Activated naive CD4-positive, alpha-beta T cell treated with anti-CD3 and anti-CD28 coated beads, Interleukin-2, amount 50 U/mL, for 24 hours (primary cell): ENCODE data around the gene FBXO10.
A peak's percentile ranks its signal among the peaks of the same experiment; 100 is the strongest.
"Not testable (repeated sequence)": the region's sequence is repeated elsewhere in the genome, so short reads cannot be mapped to it uniquely, and the experiment has no call there.

ENCODE experiments used
- H3K27ac Mint-ChIP-seq: one replicate; pipeline ENCODE4 v1.8.0; 2021; ENCODE audit warnings: mild to moderate bottlenecking, mixed read lengths
- H3K27me3 Mint-ChIP-seq: one replicate; pipeline ENCODE4 v1.8.0; 2021; ENCODE audit warnings: mixed read lengths
- H3K36me3 Mint-ChIP-seq: one replicate; pipeline ENCODE4 v1.8.0; 2021; ENCODE audit warnings: mixed read lengths
- H3K4me1 Mint-ChIP-seq: one replicate; pipeline ENCODE4 v1.8.0; 2021; ENCODE audit warnings: mixed read lengths
- H3K4me3 Mint-ChIP-seq: one replicate; pipeline ENCODE4 v1.8.0; 2021; ENCODE audit warnings: mild to moderate bottlenecking, mixed read lengths
- H3K9me3 Mint-ChIP-seq: one replicate; pipeline ENCODE4 v1.8.0; 2021; ENCODE audit warnings: mixed read lengths

The FBXO10 gene

GRCh38 chr9:37467530-37467929 lies 108.7 kb downstream of the FBXO10 start:
- H3K4me3 Mint-ChIP-seq, H3K9me3 Mint-ChIP-seq, H3K27me3 Mint-ChIP-seq, H3K36me3 Mint-ChIP-seq, H3K27ac Mint-ChIP-seq: not testable (repeated sequence)
- peaks cover 34% of the 10 kb centered on the region for H3K4me1 Mint-ChIP-seq

- H3K9me3 Mint-ChIP-seq: no peaks in the 10 kb centered on the region
- H3K36me3 Mint-ChIP-seq: peaks cover 9% of the 10 kb centered on the region
- no peaks in the 10 kb centered on the region for H3K27me3 Mint-ChIP-seq
- H3K4me1 Mint-ChIP-seq: peaks cover 29% of the 10 kb centered on the region
- peak overlapping the region; percentile 95 for H3K27ac Mint-ChIP-seq
- peak overlapping the region; percentile 97 for H3K4me3 Mint-ChIP-seq
Observed at GRCh38 chr9:37466037-37466709, 110.0 kb downstream of the FBXO10 start.

GRCh38 chr9:37465249-37466036 lies 110.7 kb downstream of the FBXO10 start, which contains the start of gene ZBTB5:
Gene ZBTB5, minus strand, starts transcription at chr9:37465450. Its CDS starts 22,899 bp downstream, at chr9:37442551.
- Mint-ChIP-seq H3K27ac (peak within 1 kb of the TSS; percentile 95), H3K4me1 (peaks cover 32% of the 10 kb centered on the region), H3K9me3 (no peaks in the 10 kb centered on the region), H3K27me3 (no peaks in the 10 kb centered on the region), H3K36me3 (peaks cover 9% of the 10 kb centered on the region), H3K4me3 (peak within 1 kb of the TSS; percentile 97)

- H3K9me3 Mint-ChIP-seq: no peaks in the 10 kb centered on the region
- H3K27me3 Mint-ChIP-seq: no peaks in the 10 kb centered on the region
- H3K4me1 Mint-ChIP-seq: peaks cover 32% of the 10 kb centered on the region
- H3K4me3 Mint-ChIP-seq: peak overlapping the region; percentile 97
- H3K36me3 Mint-ChIP-seq: peaks cover 9% of the 10 kb centered on the region
- peak overlapping the region; percentile 95 for H3K27ac Mint-ChIP-seq
Observed at GRCh38 chr9:37464426-37465248, 111.5 kb downstream of the FBXO10 start.

- Mint-ChIP-seq H3K4me3 (peak overlapping the region; percentile 97), H3K27me3 (no peaks in the 10 kb centered on the region), H3K36me3 (peaks cover 9% of the 10 kb centered on the region), H3K4me1 (peaks cover 32% of the 10 kb centered on the region), H3K9me3 (no peaks in the 10 kb centered on the region), H3K27ac (peak overlapping the region; percentile 88)
Observed at GRCh38 chr9:37464006-37464405, 112.2 kb downstream of the FBXO10 start.
